Stimulated activated CD4-positive, alpha-beta T cell treated with anti-CD3 and anti-CD28 coated beads, Interleukin-2, amount 100 ng/mL, for 4 hours (primary cell): ENCODE measurements around the gene OGFOD3.
"Not testable (repeated sequence)": the region's sequence is repeated elsewhere in the genome, so short reads cannot be mapped to it uniquely, and the experiment has no call there.

ENCODE experiments used
- DNase-seq: peaks from one replicate; pipeline ENCODE4 v3.0.0-alpha.2; 2020; ENCODE audit warnings: low read depth

Gene OGFOD3

GRCh38 chr17:82351713-82352488 lies 66.5 kb downstream of the OGFOD3 start:
- DNase-seq: peak; percentile 72

DNA sequence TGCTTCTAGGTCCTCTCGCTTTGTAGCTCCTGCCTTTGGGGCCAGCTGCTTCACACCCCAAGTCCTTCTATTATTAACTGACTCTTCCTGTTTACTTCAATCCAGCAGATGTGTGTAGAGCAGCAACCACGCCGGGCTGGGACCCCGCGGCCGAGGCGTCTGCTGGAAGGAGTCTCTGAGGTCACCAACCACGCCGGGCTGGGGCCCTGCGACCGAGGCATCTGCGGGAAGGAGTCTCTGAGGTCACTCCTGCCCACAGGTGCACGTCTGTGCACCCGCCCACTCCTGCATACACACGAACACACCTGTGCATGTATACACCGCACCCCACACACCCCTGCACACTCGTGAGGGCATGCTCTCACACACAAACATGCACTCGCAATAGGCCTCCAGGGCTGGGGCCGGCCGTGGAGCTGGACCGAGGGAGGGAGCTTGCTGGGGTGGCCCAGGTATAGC lies 67.1 kb downstream of the OGFOD3 start:
- no peak for DNase-seq

DNA sequence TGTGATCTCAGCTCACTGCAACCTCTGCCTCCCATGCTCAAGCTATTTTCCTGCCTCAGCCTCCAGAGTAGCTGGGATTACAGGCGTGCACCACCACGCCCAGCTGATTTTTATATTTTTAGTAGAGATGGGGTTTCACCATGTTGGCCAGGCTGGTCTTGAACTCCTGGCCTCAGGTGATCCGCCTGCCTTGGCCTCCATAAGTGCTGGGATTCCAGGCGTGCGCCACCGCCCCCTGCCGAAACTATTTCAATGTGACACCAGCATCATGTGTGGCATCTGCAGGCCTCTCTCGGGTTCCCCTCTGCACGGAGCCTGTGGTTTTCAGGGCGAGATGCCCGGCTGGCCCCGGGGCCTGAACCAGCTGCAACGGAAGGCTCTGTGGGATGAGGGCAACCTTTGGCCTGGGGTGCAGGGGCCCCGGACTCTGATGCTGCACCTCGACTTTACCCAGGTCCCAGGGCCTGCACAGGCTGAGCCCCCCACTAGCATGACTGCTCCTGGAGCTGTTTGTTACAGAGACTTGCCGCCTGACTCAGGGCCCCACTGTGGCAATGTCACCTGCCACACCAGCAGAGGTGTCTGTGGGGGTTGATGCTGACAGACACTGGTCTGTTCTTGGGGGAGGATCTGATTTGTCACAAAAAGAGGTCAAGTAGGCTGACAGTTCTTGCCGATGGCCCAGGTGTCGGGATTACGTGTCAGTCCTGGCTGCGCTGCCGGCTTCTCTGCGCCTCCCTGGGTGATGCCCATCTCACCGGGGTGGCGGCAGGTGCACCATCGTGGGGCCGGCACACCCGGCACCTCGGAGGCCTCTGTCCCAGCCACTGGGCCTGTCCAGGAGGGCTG lies 68.0 kb downstream of the OGFOD3 start:
- DNase-seq: peak; percentile 19

DNA sequence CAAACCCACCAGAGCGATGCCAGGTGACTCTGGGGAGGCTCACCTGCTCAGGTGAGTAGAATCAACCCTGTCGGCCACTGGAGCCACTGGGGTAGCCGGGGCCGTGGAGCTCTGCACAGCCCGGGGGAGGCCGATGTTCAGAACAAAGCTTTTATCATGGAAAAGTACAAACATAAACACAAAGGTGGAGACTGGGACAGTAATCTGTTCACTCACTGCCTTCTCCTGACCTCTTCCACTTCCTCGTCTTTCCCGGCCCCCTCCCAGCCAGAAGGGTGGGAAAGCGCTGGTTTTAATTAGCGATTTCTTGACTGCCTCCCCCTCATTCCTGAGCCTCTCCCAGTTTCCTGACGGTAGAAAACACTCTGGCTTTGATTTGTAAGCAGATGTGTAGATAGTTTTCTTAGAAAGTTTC lies 69.1 kb downstream of the OGFOD3 start:
- no peak for DNase-seq

DNA sequence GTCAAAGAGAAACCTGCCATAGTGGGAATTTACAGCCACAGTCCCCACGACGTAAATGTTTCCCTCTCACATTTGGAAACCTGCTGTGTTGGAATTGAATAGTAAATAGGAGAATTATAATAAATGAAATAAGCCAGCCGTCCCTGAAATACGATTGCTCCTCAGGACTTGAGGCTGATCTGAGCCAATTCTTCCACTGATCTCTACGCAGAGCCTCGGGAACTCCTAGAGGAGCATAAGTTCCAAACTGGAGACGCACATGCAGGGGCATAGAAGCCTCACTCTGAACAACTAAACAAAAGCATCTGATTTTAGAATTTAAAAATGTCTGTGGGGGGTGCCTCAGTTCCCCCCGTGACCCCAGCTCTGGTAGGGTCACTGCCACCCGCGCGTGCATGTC lies 69.5 kb downstream of the OGFOD3 start:
- DNase-seq: no peak

DNA sequence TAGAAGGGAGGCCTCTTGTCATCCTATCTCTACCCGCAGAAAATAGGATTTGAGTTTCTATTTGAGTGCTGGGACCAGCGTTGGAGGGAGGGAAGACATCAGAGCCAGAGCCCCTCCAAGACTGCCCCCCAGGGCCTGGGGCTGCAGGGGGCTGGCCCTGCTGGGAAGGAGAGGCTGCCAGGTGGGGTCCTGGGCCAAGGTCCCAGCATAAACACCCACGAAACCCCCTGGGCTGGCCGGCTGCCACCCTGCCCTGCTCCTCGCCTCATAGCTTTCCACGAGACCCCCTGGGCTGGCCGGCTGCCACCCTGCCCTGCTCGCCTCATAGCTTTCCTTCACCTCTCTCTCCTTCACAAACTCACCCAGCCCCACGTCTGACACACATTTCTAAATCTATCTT lies 70.0 kb downstream of the OGFOD3 start:
- no peak for DNase-seq

DNA sequence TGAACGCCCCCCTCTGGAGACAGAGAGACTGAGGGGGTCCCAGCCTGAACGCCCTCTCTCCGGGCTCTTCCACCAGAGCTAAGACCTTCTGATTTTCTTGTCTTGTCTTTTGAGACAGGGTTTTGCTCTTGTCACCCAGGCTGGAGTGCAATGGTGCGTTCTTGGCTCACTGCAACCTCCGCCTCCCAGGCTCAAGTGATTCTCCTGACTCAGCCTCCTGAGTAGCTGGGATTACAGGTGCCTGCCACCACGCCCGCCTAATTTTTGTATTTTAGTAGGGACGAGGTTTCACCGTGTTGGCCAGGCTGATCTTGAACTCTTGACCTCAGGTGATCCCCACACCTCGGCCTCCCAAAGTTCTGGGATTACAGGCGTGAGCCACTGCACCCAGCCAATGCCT lies 70.4 kb downstream of the OGFOD3 start:
- DNase-seq: not testable (repeated sequence)

DNA sequence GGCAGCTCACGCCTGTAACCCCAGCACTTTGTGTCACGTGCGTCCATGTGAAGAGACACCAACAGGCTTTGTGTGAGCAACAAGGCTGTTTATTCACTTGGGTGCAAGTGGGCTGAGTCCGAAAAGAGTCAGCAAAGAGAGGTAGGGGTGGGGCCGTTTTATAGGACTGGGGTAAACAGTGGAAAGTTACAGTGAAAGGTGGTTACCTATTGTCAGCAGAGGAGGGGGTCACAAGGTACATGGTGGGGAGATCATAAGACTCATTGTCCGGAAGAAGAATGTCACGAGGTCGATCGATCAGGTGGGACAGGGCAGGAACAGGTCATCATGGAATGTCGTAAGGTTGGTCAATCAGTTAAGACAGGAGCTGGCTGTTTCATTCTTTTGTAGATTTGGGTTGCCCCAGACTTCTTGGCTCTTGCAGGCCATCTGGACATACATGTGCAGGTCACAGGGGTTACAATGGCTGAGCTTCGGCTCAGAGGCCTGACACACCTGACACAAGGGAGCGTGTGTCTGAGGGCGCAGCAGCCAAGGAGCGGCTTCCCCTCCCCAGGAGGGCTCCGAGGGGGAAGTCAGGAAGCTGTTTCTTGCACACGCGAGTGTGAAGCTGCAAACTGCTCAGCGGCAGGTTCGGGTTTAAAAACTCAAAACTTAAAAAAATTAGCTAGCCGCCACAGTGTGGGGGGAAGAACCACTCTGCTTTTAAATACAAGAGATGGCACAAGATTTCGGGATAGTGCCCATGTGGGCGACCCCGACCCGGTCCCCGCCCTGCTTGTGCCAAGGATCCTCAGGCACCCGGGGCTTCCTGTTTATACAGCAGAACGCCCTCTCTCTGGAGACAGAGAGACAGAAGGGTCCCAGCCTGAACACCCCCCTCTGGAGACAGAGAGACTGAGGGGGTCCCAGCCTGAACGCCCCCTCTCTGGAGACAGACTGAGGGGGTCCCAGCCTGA lies 71.8 kb downstream of the OGFOD3 start:
- no peak for DNase-seq

DNA sequence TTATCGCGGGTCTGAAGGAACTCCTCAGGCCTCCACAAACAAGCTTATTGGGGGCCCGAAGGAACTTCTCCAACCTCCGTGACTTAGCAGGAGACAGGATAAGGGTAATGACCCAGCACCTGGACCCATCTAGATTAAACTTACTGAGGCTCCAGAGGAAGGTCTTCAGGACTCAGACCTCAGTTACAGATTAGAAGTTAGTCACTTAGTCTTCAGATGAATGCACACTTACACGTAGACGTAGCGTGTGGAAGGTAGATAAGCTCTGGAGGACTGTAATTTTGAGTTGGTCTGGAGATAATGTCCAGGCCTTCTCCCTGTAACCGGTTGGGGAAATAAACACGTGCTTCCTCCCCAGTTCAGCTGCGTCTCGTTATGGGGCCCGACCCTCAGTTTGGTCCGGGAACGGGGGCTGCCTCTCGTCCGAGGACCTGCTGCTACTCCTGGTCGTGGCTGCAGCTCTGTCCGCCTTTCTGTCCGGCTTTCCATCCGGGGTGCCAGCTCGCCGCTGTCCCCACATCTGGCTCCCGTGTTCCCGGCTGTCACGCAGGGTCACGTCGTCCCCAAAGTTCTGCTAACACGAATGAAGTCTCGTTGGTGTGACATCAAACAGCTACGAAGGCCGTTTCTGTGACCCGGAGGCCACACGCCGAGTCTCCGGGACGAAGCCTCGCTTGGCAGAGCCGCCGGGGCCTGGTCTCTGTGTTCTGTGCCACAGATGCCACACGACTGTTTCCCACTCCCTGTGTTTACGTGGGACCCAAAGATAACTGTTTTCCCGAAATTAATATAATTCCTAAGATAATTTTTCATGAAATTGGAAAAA lies 73.0 kb downstream of the OGFOD3 start:
- no peak for DNase-seq

GRCh38 chr17:82344175-82344907 lies 74.0 kb downstream of the OGFOD3 start:
- no peak for DNase-seq

- DNase-seq: no peak
Measured at GRCh38 chr17:82343560-82343959, 74.8 kb downstream of the OGFOD3 start.

DNA sequence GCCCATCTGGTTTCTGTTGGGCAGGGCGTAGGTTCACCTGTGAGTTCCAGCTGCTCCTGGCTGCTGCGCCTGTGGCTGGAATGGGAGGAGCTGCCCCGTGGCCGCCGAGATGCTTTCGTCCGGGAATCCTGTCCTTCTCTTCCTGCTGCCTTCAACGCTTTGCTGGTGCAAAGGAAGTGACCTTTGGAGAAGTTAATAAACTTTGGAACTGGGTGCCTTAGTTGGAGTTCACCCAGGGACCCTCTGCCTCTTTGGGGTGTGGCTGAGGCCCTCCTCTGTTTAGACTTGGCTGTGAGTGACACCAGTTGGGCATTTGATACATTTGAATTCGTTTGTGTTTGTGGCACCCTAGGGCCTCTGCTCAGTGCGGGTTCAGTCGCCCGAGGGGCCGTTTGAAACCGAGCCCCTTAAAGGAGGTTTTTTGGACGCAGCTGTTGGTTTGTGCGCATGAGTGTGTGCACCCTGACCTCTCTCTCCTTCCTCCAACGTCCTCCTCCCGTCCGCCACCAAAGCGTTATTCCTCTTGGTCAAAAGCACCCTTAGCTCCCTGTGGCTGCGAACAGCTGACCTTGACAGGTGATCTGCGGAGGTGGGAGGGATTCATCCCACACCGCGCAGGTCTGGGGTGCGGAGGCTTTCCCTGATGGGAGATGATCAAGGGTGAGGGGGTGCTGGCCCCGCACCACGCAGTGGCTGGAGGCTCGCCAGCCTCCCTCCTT lies 75.9 kb downstream of the OGFOD3 start:
- no peak for DNase-seq

GRCh38 chr17:82339634-82340580 lies 78.5 kb downstream of the OGFOD3 start:
- no peak for DNase-seq
